ENCODE results near the gene CCR6. TPM values are rescaled to one million over a fixed set of nuclear protein-coding genes. Genes with fewer than 3 reads are reported as not detected.

Gene CCR6
- total and polyA plus RNA-seq, 2 of the 13 experiments (the other 11 are each of a cell fraction or from before 2014, with no cell fraction given): 4.5 to 8.7 TPM

- TF ChIP-seq ZNF407 (CRISPR knock-in tag; IDR thresholded peaks at IDR 0.05; ENCODE audit: not compliant biosample characterization): no peak
- TF ChIP-seq ATF2 (CRISPR knock-in tag; IDR thresholded peaks at IDR 0.05): no peak
- TF ChIP-seq, protein P1, sequence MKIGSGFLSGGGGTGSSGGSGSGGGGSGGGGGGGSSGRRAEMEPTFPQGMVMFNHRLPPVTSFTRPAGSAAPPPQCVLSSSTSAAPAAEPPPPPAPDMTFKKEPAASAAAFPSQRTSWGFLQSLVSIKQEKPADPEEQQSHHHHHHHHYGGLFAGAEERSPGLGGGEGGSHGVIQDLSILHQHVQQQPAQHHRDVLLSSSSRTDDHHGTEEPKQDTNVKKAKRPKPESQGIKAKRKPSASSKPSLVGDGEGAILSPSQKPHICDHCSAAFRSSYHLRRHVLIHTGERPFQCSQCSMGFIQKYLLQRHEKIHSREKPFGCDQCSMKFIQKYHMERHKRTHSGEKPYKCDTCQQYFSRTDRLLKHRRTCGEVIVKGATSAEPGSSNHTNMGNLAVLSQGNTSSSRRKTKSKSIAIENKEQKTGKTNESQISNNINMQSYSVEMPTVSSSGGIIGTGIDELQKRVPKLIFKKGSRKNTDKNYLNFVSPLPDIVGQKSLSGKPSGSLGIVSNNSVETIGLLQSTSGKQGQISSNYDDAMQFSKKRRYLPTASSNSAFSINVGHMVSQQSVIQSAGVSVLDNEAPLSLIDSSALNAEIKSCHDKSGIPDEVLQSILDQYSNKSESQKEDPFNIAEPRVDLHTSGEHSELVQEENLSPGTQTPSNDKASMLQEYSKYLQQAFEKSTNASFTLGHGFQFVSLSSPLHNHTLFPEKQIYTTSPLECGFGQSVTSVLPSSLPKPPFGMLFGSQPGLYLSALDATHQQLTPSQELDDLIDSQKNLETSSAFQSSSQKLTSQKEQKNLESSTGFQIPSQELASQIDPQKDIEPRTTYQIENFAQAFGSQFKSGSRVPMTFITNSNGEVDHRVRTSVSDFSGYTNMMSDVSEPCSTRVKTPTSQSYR (CRISPR knock-in tag; IDR thresholded peaks at IDR 0.05; ENCODE audit: borderline replicate concordance): no peak
These were observed 31.4 kb downstream of the CCR6 start (continued) for GRCh38 chr6:167154291-167154690.

All from HepG2 (cell line).